Calu3 (cell line): Measurements from ENCODE around the gene RP9. TPM values are rescaled to one million over a fixed set of nuclear protein-coding genes. Genes with fewer than 3 reads are reported as not detected.

Experiments used
- Bru-seq: library from RNA; stranded (reverse); fragments of 400-500 nt; gene quantifications from one replicate; lab custom pipeline; 2021; lab: Mats Ljungman, UMichigan
- BruChase-seq, 2 experiments: library from RNA; stranded (reverse); fragments of 400-500 nt; gene quantifications; one replicate each; lab custom pipeline; 2021; lab: Mats Ljungman, UMichigan
- BruUV-seq: library from RNA; stranded (reverse); fragments of 400-500 nt; replicated peaks from 2 replicates; lab custom pipeline; 2021; lab: Mats Ljungman, UMichigan
- CTCF ChIA-PET: fragments of 300-600 bp; sonication (Branson Sonifier 250); formaldehyde crosslinking; loops from one replicate; lab custom pipeline; 2022; ENCODE audit warnings: antibody characterized with exemption; lab: Charles Lee
- DNase-seq: peaks from one replicate; pipeline ENCODE4 v3.0.0; 2022
- H3K27ac Mint-ChIP-seq: one replicate; pipeline ENCODE4 v1.8.0; 2022; ENCODE audit warnings: mixed read lengths; ENCODE audit not compliant: unreplicated experiment
- H3K27me3 Mint-ChIP-seq: one replicate; pipeline ENCODE4 v1.8.0; 2022; ENCODE audit warnings: mixed read lengths; ENCODE audit not compliant: unreplicated experiment
- H3K36me3 Mint-ChIP-seq: one replicate; pipeline ENCODE4 v1.8.0; 2022; ENCODE audit warnings: mild to moderate bottlenecking, moderate library complexity, mixed read lengths; ENCODE audit not compliant: insufficient read depth, unreplicated experiment
- H3K4me1 Mint-ChIP-seq: one replicate; pipeline ENCODE4 v1.8.0; 2022; ENCODE audit warnings: mild to moderate bottlenecking, low read depth, mixed read lengths; ENCODE audit not compliant: unreplicated experiment
- H3K4me3 Mint-ChIP-seq: one replicate; pipeline ENCODE4 v1.8.0; 2022; ENCODE audit warnings: mild to moderate bottlenecking, low read depth, moderate library complexity, mixed read lengths; ENCODE audit not compliant: unreplicated experiment
- H3K9me3 Mint-ChIP-seq: one replicate; pipeline ENCODE4 v1.8.0; 2022; ENCODE audit warnings: low read depth, mixed read lengths; ENCODE audit not compliant: unreplicated experiment
- intact Hi-C: fragments of 100-400 bp; cut with micrococcal nuclease; formaldehyde crosslinking; loops from one replicate; pipeline ENCODE4 v1.10.0; 2022; ENCODE audit not compliant: unreplicated experiment
- long read RNA-seq: library from polyadenylated mRNA; stranded (forward); transcript quantifications from one replicate; pipeline ENCODE4 v2.0.0, GENCODE V29; 2022
- total RNA-seq: library from RNA; stranded (reverse); gene quantifications from 2 replicates; pipeline ENCODE4 v1.2.3, GENCODE V29; 2022
- TF ChIP-seq, protein P1 (sequence below): fragments of 200-600 bp; IDR thresholded peaks from one replicate; pipeline ENCODE4 v1.8.0; 2022; ENCODE audit warnings: antibody characterized with exemption; ENCODE audit not compliant: unreplicated experiment

The RP9 gene, protein sequence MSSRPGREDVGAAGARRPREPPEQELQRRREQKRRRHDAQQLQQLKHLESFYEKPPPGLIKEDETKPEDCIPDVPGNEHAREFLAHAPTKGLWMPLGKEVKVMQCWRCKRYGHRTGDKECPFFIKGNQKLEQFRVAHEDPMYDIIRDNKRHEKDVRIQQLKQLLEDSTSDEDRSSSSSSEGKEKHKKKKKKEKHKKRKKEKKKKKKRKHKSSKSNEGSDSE
- 30.9 and 37.2 TPM in 2 replicates for total RNA-seq
- percentile 92 among the genes with signal in this experiment for Bru-seq, nascent RNA
- BruChase-seq, experiment 1, labeled RNA remaining after a 6-hour chase: percentile 73 among the genes with signal in this experiment
- percentile 83 among the genes with signal in this experiment for BruChase-seq, experiment 2, labeled RNA remaining after a 2-hour chase
- long read RNA-seq, transcript RP9-201 (6 exons, 1,121 nt): major isoform, 52 of 62 reads
- long read RNA-seq, partial matches to known transcripts: 0 of 62 reads
- long read RNA-seq, other reads (novel, unspliced or antisense): 10 of 62 reads

DNA sequence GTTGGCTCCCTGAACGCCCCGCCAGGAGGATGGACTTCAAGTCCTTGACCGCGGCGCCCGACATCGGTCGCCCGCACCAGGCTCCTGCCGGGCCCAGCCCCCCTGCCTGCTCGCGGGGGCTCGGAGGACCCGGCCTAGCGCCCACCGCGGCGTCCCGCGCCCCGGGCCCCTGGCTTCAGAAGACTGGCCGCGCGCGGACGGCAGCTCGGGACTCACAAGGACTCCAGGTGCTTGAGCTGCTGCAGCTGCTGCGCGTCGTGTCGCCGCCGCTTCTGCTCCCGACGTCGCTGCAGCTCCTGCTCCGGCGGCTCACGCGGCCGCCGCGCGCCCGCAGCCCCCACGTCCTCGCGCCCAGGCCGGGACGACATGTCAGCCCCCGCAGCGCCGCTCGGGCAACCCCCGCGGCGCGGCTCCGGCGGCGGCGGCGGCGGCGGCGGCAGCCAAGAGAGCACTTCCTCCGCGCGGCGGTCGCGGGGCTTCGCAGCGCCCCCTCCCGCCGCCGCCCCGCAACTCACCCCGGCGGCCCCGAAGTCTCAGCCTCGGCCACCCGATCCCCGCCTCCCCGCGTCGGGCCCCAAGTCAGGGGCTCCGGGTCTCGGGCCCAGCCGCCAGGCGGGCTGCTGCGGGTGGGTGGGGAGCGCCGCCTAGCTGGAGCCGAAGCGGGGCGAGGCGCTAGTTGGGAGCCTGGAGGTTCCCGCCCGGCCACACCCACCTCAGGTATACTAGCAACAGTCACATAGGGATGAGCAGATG, at the start of gene RP9:
Gene RP9, minus strand, starts transcription at position 400 of the 753 bp plus-strand sequence. Its CDS starts 32 bp downstream, at position 368.
- CTCF ChIA-PET: interaction anchor here (1.7 to 3.7 kb wide), 3 partner anchors 46 to 262 kb away, joined by 8 to 21 read pairs (median 14); partner anchors contain the start of gene NT5C3A
- H3K9me3 Mint-ChIP-seq: no peaks in the 10 kb centered on the region
- DNase-seq: peak; percentile 93
- peak within 1 kb of the TSS; percentile 88 for H3K4me3 Mint-ChIP-seq
- no TSS peak for BruUV-seq
- TF ChIP-seq, protein P1, sequence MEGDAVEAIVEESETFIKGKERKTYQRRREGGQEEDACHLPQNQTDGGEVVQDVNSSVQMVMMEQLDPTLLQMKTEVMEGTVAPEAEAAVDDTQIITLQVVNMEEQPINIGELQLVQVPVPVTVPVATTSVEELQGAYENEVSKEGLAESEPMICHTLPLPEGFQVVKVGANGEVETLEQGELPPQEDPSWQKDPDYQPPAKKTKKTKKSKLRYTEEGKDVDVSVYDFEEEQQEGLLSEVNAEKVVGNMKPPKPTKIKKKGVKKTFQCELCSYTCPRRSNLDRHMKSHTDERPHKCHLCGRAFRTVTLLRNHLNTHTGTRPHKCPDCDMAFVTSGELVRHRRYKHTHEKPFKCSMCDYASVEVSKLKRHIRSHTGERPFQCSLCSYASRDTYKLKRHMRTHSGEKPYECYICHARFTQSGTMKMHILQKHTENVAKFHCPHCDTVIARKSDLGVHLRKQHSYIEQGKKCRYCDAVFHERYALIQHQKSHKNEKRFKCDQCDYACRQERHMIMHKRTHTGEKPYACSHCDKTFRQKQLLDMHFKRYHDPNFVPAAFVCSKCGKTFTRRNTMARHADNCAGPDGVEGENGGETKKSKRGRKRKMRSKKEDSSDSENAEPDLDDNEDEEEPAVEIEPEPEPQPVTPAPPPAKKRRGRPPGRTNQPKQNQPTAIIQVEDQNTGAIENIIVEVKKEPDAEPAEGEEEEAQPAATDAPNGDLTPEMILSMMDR: peak; percentile 65
- H3K4me1 Mint-ChIP-seq: peaks cover 14% of the 10 kb centered on the region
- peaks cover 39% of the 10 kb centered on the region for H3K27me3 Mint-ChIP-seq
- H3K36me3 Mint-ChIP-seq: peaks cover 23% of the 10 kb centered on the region
- intact Hi-C loops: loop anchor here (2.0 to 5.0 kb wide), 5 partner anchors 48 to 416 kb away; no protein-coding TSS in a partner anchor
- peak within 1 kb of the TSS; percentile 43 for H3K27ac Mint-ChIP-seq

DNA sequence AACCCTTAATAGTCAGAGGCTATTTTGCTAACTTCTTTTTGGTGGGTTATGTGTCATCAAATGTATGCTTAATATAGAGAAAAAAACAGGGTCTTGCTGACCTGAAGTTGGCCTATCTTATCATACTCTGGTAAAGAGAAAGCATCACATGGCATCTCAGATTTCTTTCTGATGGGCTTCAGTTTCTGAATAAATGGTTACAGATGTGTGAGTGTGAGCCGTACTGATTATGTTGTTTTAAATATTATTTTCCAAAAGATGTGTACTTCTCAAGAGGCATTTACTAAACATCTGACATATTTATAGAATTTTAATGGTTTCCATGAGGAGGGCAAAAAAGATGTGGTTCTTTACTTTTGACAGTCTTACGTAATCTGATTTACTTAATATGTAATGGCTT, 48.6 kb upstream of the RP9 start:
- Mint-ChIP-seq H3K4me3 (no peak overlapping the region), H3K27ac (no peak overlapping the region), H3K4me1 (no peaks in the 10 kb centered on the region), H3K9me3 (no peaks in the 10 kb centered on the region), H3K27me3 (no peaks in the 10 kb centered on the region), H3K36me3 (no peaks in the 10 kb centered on the region)
- TF ChIP-seq, protein P1: no peak
- no TSS peak for BruUV-seq
- CTCF ChIA-PET: no interaction called here
- intact Hi-C loops: no loop called here
- DNase-seq: no peak

DNA sequence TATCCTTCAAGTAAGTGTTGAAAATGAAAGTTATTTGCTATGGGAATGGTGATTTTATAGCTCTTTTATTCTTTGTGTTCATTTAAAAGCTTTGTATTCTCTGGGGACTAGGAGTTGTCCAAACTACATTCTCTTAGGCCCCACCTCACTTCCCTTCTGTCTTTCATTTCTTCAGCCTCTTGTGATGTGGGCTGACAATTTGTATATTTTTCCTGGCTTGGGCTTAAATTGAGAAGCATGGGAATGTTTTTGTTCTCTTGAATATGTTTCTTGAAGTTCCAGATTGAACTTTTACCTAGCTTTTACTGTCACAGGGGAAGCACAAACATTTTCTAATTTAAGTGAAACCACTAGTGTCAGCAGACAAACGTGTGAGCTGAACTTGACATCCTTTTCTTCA, 48.1 kb upstream of the RP9 start:
- Mint-ChIP-seq H3K4me3 (no peak overlapping the region), H3K9me3 (no peaks in the 10 kb centered on the region), H3K27me3 (no peaks in the 10 kb centered on the region), H3K4me1 (no peaks in the 10 kb centered on the region), H3K36me3 (no peaks in the 10 kb centered on the region), H3K27ac (no peak overlapping the region)
- DNase-seq: no peak
- CTCF ChIA-PET: no interaction called here
- TF ChIP-seq, protein P1: no peak
- BruUV-seq: no TSS peak
- intact Hi-C loops: no loop called here

DNA sequence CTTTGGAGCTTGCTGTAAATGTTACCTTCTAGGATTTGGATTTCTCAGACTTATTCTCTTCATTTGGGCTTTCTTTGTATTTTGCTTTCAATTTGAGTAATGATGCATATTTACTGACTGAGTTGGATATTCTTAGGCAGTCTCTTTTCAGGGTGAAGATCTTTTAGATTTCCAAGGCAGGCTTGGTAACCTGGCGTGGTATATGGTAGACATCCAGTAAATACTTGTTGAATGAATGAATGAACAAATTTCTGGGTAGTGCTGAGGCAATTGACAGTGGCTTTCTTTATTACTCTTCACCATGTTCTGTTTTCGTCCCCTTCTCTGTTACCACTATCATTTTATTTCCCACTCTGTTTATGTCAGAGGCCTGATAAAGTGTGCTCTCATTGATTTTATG, 47.2 kb upstream of the RP9 start:
- Mint-ChIP-seq H3K4me1 (no peaks in the 10 kb centered on the region), H3K27ac (no peak overlapping the region), H3K27me3 (no peaks in the 10 kb centered on the region), H3K36me3 (no peaks in the 10 kb centered on the region), H3K9me3 (no peaks in the 10 kb centered on the region), H3K4me3 (no peak overlapping the region)
- TF ChIP-seq, protein P1: no peak
- CTCF ChIA-PET: no interaction called here
- no peak for DNase-seq
- intact Hi-C loops: no loop called here
- no TSS peak for BruUV-seq
